ENCODE measurements around the gene ABHD12B. TPM values are rescaled to one million over a fixed set of nuclear protein-coding genes. Genes with fewer than 3 reads are reported as not detected.

ABHD12B gene
- total RNA-seq, 1 experiment from 2014 or later: not detected

DNA sequence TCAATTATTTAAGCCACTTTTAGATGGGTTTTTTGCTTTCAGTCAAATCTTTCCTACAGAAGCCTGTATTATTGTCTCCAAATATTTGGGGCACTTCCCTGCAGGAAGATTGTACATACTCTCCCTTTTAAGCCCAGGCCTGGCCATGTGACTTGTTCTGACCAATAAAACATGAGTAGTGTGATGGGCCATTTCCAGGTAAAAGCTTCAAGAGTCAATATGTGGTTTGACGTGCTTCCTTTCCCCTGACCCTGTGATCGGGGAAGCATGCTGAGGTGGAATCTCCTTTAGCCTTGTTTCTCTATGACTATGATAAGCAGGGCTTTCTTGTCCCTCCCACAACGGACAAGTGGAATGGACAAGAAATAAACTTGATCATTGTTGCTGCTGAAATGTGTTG, 26.7 kb upstream of the ABHD12B start:
- Histone ChIP-seq H3K9me2 (ENCODE audit: insufficient read depth) (no peaks in the 10 kb centered on the region), H3K4me3 (no peak overlapping the region), H3K27ac (no peak overlapping the region), H3K27me3 (ENCODE audit: insufficient read depth, low read depth) (no peaks in the 10 kb centered on the region), H2AFZ (no peak overlapping the region), H3K4me1 (replicated peaks; ENCODE audit: insufficient read depth) (no peaks in the 10 kb centered on the region), H3K36me3 (ENCODE audit: low read depth) (no peaks in the 10 kb centered on the region), H3K79me2 (ENCODE audit: low read depth) (no peaks in the 10 kb centered on the region), H3K4me2 (no peak overlapping the region), H4K20me1 (ENCODE audit: insufficient read depth) (no peaks in the 10 kb centered on the region), H3K9me3 (ENCODE audit: insufficient read depth, low read depth) (no peaks in the 10 kb centered on the region; the same call in 1 of the 2 replicates), H3F3A (ENCODE audit: insufficient read depth, low read depth) (no peaks in the 10 kb centered on the region)
- POLR2A ChIA-PET (ENCODE audit: unreplicated experiment): no interaction called here
- DNase-seq: no peak
- no peak for TF ChIP-seq CTCF (conservative IDR thresholded peaks at IDR 0.05)
- TF ChIP-seq EZH2 (IDR thresholded peaks at IDR 0.05; ENCODE audit: low read depth): no peak
- BruUV-seq (replicated peaks): no TSS peak
- CTCF ChIA-PET: no interaction called here
- intact Hi-C loops (cut with micrococcal nuclease; ENCODE audit: unreplicated experiment): no loop called here

- DNase-seq: no peak
- no peaks in the 10 kb centered on the region for H3K4me1 ChIP-seq (replicated peaks; ENCODE audit: insufficient read depth)
- BruUV-seq (replicated peaks): no TSS peak
- H3K9me2 ChIP-seq (ENCODE audit: insufficient read depth): no peaks in the 10 kb centered on the region
- H3F3A ChIP-seq (ENCODE audit: insufficient read depth, low read depth): no peaks in the 10 kb centered on the region
- no peak overlapping the region for H3K27ac ChIP-seq
- no peaks in the 10 kb centered on the region for H3K36me3 ChIP-seq (ENCODE audit: low read depth)
- H3K9me3 ChIP-seq (ENCODE audit: insufficient read depth, low read depth): no peaks in the 10 kb centered on the region
- H3K4me2 ChIP-seq: no peak overlapping the region
- CTCF ChIA-PET: no interaction called here
- POLR2A ChIA-PET (ENCODE audit: unreplicated experiment): interaction anchor here (0.7 kb wide), 1 partner anchor 1137 kb away, joined by 32 read pairs; no protein-coding TSS in a partner anchor
- no peaks in the 10 kb centered on the region for H3K27me3 ChIP-seq (ENCODE audit: insufficient read depth, low read depth)
- no peak overlapping the region for H2AFZ ChIP-seq
- H3K4me3 ChIP-seq: no peak overlapping the region
- no peaks in the 10 kb centered on the region for H3K79me2 ChIP-seq (ENCODE audit: low read depth)
- intact Hi-C loops (cut with micrococcal nuclease; ENCODE audit: unreplicated experiment): no loop called here
- H4K20me1 ChIP-seq (ENCODE audit: insufficient read depth): no peaks in the 10 kb centered on the region
- TF ChIP-seq CTCF (conservative IDR thresholded peaks at IDR 0.05) (no peak), EZH2 (IDR thresholded peaks at IDR 0.05; ENCODE audit: low read depth) (no peak)
Observed at GRCh38 chr14:50846226-50846880, 25.5 kb upstream of the ABHD12B start.

DNA sequence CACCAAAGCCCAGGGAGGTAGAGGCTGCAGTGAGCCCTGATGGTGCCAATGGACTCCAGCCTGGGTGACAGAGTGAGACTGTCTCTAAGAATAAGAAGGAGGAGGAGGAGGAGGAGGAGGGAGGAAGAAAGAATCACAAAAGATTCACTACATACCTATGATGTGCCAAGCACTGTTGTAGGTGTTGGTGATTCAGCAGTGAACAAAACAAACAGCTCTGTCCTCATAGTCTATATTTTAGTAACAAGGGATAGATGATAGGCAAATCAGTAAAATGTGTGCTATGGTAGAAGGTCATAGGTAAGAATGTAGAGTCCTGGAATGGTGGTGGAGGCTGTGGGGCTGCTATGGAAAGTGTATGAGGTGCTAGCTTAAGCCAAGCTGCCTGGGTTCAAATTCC, 18.0 kb upstream of the ABHD12B start:
- no TSS peak for BruUV-seq (replicated peaks)
- ChIA-PET POLR2A (ENCODE audit: unreplicated experiment) (no interaction called here), CTCF (no interaction called here)
- H3K4me1 ChIP-seq (replicated peaks; ENCODE audit: insufficient read depth): no peaks in the 10 kb centered on the region
- intact Hi-C loops (cut with micrococcal nuclease; ENCODE audit: unreplicated experiment): no loop called here
- no peaks in the 10 kb centered on the region for H3K9me2 ChIP-seq (ENCODE audit: insufficient read depth)
- no peaks in the 10 kb centered on the region for H3K79me2 ChIP-seq (ENCODE audit: low read depth)
- H4K20me1 ChIP-seq (ENCODE audit: insufficient read depth): no peaks in the 10 kb centered on the region
- H3K27ac ChIP-seq: no peak overlapping the region
- H3K27me3 ChIP-seq (ENCODE audit: insufficient read depth, low read depth): no peaks in the 10 kb centered on the region
- H3K9me3 ChIP-seq (ENCODE audit: insufficient read depth, low read depth): no peaks in the 10 kb centered on the region
- TF ChIP-seq CTCF (conservative IDR thresholded peaks at IDR 0.05) (no peak), EZH2 (IDR thresholded peaks at IDR 0.05; ENCODE audit: low read depth) (no peak)
- H3K4me3 ChIP-seq: no peak overlapping the region
- H3K36me3 ChIP-seq (ENCODE audit: low read depth): no peaks in the 10 kb centered on the region
- no peak overlapping the region for H2AFZ ChIP-seq
- no peak for DNase-seq
- no peaks in the 10 kb centered on the region for H3F3A ChIP-seq (ENCODE audit: insufficient read depth, low read depth)
- H3K4me2 ChIP-seq: no peak overlapping the region

Measured in PC-9 (cell line).